ENCODE results near the gene YIPF4. TPM values are rescaled to one million over a fixed set of nuclear protein-coding genes. Genes with fewer than 3 reads are reported as not detected.

The YIPF4 gene
- total and polyA plus RNA-seq, 2 of the 8 experiments (the other 6 are each of a cell fraction or from before 2014, with no cell fraction given) = 2.9 to 21.4 TPM

DNA sequence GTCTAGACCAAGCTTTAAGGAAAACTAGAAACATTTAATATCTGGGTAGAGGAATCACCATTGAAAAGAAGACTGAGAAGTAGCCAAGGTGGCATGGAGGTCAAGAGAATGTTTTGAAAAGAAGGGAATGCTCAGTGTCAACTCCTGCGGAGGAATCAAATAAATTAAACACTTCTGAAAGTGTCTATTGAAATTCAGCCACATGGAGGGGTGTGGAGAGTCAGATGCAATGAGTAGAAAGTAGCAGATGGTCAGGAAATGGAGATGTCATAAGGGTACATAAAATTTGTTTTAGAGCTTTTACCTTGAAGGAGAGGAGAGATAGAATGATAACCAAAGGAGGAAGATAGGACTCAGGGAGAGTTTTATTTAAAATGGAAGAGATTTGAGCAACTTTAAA is 48.1 kb upstream of the YIPF4 start:
- CTCF ChIA-PET (ENCODE audit: partially characterized antibody) = interaction anchor here (0.8 to 2.1 kb wide), 2 partner anchors 9 to 70 kb away, joined by 4 to 6 read pairs; no protein-coding TSS in a partner anchor
- Histone ChIP-seq H3K36me3 (ENCODE audit: control insufficient read depth in 2 of 4, insufficient read depth in 4 of 4, low read length in 3 of 4) (no peaks in the 10 kb centered on the region; a peak in 2 of 8 replicates), H2BK20ac (ENCODE audit: low read length) (no peak overlapping the region), H3K14ac (ENCODE audit: insufficient read length) (no peak overlapping the region), H4K5ac (ENCODE audit: insufficient read length, low read depth, low read length) (no peak overlapping the region), H2BK120ac (replicated peaks; ENCODE audit: low read depth, low read length) (no peak overlapping the region), H3K23ac (ENCODE audit: insufficient read length) (no peak overlapping the region), H3K9ac (replicated peaks in 1 of 4; ENCODE audit: extremely low read depth in 1 of 4, low read depth in 3 of 4, low read length in 3 of 4) (no peak overlapping the region), H3K4me2 (ENCODE audit: insufficient read depth in 1 of 2, low read depth in 2 of 2, low read length in 2 of 2) (no peak overlapping the region), H3K4ac (replicated peaks; ENCODE audit: insufficient read length, low read depth, low read length) (no peak overlapping the region), H3K79me2 (ENCODE audit: control insufficient read depth in 1 of 2, insufficient read depth in 2 of 2, low read length in 2 of 2) (no peaks in the 10 kb centered on the region), H2BK15ac (ENCODE audit: low read length) (no peak overlapping the region), H3K18ac (ENCODE audit: extremely low read depth, low read length) (no peak overlapping the region), H3K27me3 (replicated peaks in 1 of 4; ENCODE audit: control insufficient read depth in 3 of 4, extremely low read depth in 1 of 4, insufficient read depth in 3 of 4, low read length in 3 of 4) (no peaks in the 10 kb centered on the region), H3K79me1 (ENCODE audit: low read depth, low read length) (no peaks in the 10 kb centered on the region), H3K23me2 (ENCODE audit: low read depth, low read length) (no peaks in the 10 kb centered on the region), H3K9me3 (ENCODE audit: insufficient read depth in 2 of 2, low read depth in 1 of 2, low read length in 1 of 2) (no peaks in the 10 kb centered on the region), H4K91ac (replicated peaks; ENCODE audit: insufficient read length, low read length) (no peak overlapping the region), H2AK5ac (ENCODE audit: low read depth, low read length) (no peak overlapping the region), H2AFZ (ENCODE audit: low read length) (no peak overlapping the region), H4K8ac (ENCODE audit: extremely low read depth, insufficient read depth, low read length) (no peak overlapping the region), H2BK5ac (ENCODE audit: low read depth, low read length) (no peak overlapping the region), H3K27ac (ENCODE audit: low read depth, low read length) (no peak overlapping the region), H4K20me1 (replicated peaks in 1 of 2; ENCODE audit: control insufficient read depth in 1 of 2, insufficient read depth in 2 of 2, low read length in 2 of 2) (no peaks in the 10 kb centered on the region), H2BK12ac (ENCODE audit: low read depth, low read length) (no peak overlapping the region), H3K4me1 (replicated peaks in 1 of 4; ENCODE audit: control insufficient read depth in 3 of 4, insufficient read depth in 4 of 4, low read length in 3 of 4) (no peaks in the 10 kb centered on the region), H3K56ac (replicated peaks; ENCODE audit: insufficient read length, low read depth, low read length) (no peak overlapping the region), H3K4me3 (ENCODE audit: extremely low read depth in 1 of 4, insufficient read depth in 2 of 4, low read depth in 3 of 4, low read length in 4 of 4) (no peak overlapping the region)
- whole genome bisulfite sequencing, 2 experiments (ENCODE audit: extremely low coverage in 1 of 2, insufficient coverage in 1 of 2, insufficient read length in 1 of 2, insufficient replicate concordance in 2 of 2, low coverage in 1 of 2, low lambda C conversion rate in 2 of 2, missing lambda C conversion rate in 1 of 2) = 91% methylated on average over 1 of the region's 1 CpG; no CpG with 5 or more reads in 1 of the 2 experiments
- TF ChIP-seq KDM5A (IDR thresholded peaks at IDR 0.05; ENCODE audit: low read length) (no peak), SIX5 (IDR thresholded peaks at IDR 0.05; ENCODE audit: low read depth, low read length) (no peak), SAP30 (IDR thresholded peaks at IDR 0.05; ENCODE audit: insufficient read depth, insufficient replicate concordance, low read length) (no peak), EGR1 (IDR thresholded peaks at IDR 0.05; ENCODE audit: borderline replicate concordance, low read depth, low read length) (no peak), FOSL1 (IDR thresholded peaks at IDR 0.05; ENCODE audit: insufficient read depth, low read depth, low read length) (no peak), BCL11A (IDR thresholded peaks at IDR 0.05; ENCODE audit: low read depth in 2 of 2, low read length in 2 of 2) (no peak), CBX8 (IDR thresholded peaks at IDR 0.05; ENCODE audit: borderline replicate concordance, low read depth, low read length) (no peak), GABPA (IDR thresholded peaks at IDR 0.05; ENCODE audit: borderline replicate concordance, insufficient read depth, low read length) (no peak), JUN (IDR thresholded peaks at IDR 0.05; ENCODE audit: low read depth, low read length) (no peak), ZNF274 (IDR thresholded peaks at IDR 0.05; ENCODE audit: borderline replicate concordance, extremely low read depth, low read length) (no peak), JUND (IDR thresholded peaks at IDR 0.05; ENCODE audit: low read length) (no peak), MAFK (IDR thresholded peaks at IDR 0.05; ENCODE audit: low read depth, low read length) (no peak)
- TF ChIP-seq, protein P1, sequence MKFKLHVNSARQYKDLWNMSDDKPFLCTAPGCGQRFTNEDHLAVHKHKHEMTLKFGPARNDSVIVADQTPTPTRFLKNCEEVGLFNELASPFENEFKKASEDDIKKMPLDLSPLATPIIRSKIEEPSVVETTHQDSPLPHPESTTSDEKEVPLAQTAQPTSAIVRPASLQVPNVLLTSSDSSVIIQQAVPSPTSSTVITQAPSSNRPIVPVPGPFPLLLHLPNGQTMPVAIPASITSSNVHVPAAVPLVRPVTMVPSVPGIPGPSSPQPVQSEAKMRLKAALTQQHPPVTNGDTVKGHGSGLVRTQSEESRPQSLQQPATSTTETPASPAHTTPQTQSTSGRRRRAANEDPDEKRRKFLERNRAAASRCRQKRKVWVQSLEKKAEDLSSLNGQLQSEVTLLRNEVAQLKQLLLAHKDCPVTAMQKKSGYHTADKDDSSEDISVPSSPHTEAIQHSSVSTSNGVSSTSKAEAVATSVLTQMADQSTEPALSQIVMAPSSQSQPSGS (IDR thresholded peaks at IDR 0.05; ENCODE audit: low read length) = no peak
- POLR2A ChIA-PET (ENCODE audit: partially characterized antibody) = interaction anchor here (0.6 to 1.6 kb wide), 8 partner anchors 8 to 154 kb away, joined by 3 to 8 read pairs (median 5); no protein-coding TSS in a partner anchor
- no peak for FAIRE-seq
- DNase-seq (ENCODE audit: low read depth in 1 of 2, low spot score in 2 of 2) = no peak

Measured in H1 (cell line).